ENCODE results near the gene XPO5. TPM values are rescaled to one million over a fixed set of nuclear protein-coding genes. Genes with fewer than 3 reads are reported as not detected.
"Not testable (repeated sequence)": the region's sequence is repeated elsewhere in the genome, so short reads cannot be mapped to it uniquely, and the experiment has no call there.

XPO5 gene
- total and polyA plus RNA-seq, 12 donors = 6.9 to 20.1 (median 16.9) TPM

DNA sequence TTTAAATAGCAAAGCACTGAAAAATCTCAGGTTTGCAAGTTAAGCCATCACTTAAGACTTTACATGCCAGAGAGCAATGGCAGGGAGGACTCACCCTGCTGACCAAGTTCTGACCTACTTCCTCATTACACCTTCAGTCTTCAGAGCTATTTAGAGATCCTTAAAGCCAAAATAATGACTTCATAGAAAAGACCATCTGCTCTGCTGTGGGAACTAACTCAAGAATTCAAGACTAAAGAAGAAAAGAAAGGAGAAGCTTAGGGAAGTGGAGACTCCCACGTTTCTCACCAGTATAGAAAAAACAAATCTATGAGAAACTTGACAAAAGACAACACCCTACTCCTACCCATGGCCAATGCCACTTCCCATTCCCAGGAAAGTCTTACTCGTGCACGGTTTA is 28.6 kb downstream of the XPO5 start:
- H3K27me3 ChIP-seq = no peaks in the 10 kb centered on the region
- H3K27ac ChIP-seq = no peak overlapping the region
- no peaks in the 10 kb centered on the region for H3K4me1 ChIP-seq
- peaks cover 0 to 100% (median 79%) of the 10 kb centered on the region in 9 donors for H3K36me3 ChIP-seq
- intact Hi-C loops (cut with DNase I) = no loop called here
- ATAC-seq (no peak), DNase-seq (no peak)
- TF ChIP-seq CTCF (IDR thresholded peaks at IDR 0.05) = no peak
- H3K9me3 ChIP-seq = no peaks in the 10 kb centered on the region
- 89 to 92% methylated on average over 3 of the region's 3 CpGs for WGBS, 2 donors
- H3K4me3 ChIP-seq = no peak overlapping the region

DNA sequence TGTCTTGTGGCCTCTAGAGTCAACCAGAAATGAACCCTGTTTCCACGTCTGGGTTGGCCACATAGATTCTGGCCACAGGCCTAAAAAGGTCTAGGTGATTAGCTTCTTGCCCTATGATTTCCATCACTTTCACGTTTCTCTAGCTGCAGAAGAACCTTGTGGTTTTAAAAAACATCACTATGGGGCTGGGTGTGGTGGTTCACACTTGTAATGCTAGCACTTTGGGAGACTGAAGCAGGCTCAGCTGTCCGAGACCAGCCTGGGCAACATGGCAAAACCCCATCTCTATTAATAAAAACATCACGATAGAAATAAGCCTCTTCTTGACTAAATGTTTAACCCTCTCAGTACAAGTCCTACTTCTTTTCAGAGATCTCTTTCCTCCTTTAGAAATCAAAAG is 31.4 kb downstream of the XPO5 start:
- no peaks in the 10 kb centered on the region for H3K9me3 ChIP-seq
- no peak overlapping the region for H3K27ac ChIP-seq
- H3K27me3 ChIP-seq = no peaks in the 10 kb centered on the region
- DNase-seq (no peak), ATAC-seq (no peak)
- peaks cover 0 to 100% (median 57%) of the 10 kb centered on the region in 9 donors for H3K36me3 ChIP-seq
- intact Hi-C loops (cut with DNase I) = no loop called here
- WGBS, 2 donors = 69 to 70% methylated on average over 4 of the region's 4 CpGs
- TF ChIP-seq CTCF (IDR thresholded peaks at IDR 0.05) = no peak
- H3K4me1 ChIP-seq = no peaks in the 10 kb centered on the region
- H3K4me3 ChIP-seq = no peak overlapping the region

GRCh38 chr6:43541774-43542471 is 33.9 kb downstream of the XPO5 start:
- WGBS, 2 donors = 94 to 97% methylated on average over 8 of the region's 8 CpGs
- H3K27me3 ChIP-seq = no peaks in the 10 kb centered on the region
- no peak overlapping the region for H3K4me3 ChIP-seq
- H3K9me3 ChIP-seq = no peaks in the 10 kb centered on the region
- no peak for TF ChIP-seq CTCF (IDR thresholded peaks at IDR 0.05)
- H3K4me1 ChIP-seq = no peaks in the 10 kb centered on the region
- H3K36me3 ChIP-seq = peaks cover 0 to 99% (median 32%) of the 10 kb centered on the region in 9 donors
- H3K27ac ChIP-seq = no peak overlapping the region
- intact Hi-C loops (cut with DNase I) = no loop called here
- DNase-seq (no peak), ATAC-seq (no peak)

DNA sequence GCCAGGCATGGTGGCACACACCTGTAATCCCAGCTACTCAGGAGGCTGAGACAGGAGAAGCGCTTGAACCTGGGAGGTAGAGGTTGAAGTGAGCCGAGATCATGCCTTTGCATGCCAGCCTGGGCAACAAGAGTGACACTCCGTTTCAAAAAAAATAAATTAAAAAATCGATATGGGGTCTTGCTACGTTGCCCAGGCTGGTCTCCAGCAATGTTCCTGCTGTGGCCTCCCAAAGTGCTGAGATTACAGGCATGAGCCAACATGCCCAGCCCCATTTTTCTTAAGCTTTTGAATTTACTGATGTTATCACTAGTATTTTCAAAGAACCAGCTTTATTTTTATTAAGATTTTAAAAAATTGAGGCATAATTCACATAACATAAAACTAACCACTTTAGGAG is 35.3 kb downstream of the XPO5 start:
- no peaks in the 10 kb centered on the region for H3K27me3 ChIP-seq
- peaks cover 0 to 97% (median 28%) of the 10 kb centered on the region in 9 donors for H3K36me3 ChIP-seq
- no peaks in the 10 kb centered on the region for H3K9me3 ChIP-seq
- no peak overlapping the region for H3K4me3 ChIP-seq
- ATAC-seq (no peak), DNase-seq (no peak)
- no peak overlapping the region for H3K27ac ChIP-seq
- intact Hi-C loops (cut with DNase I) = no loop called here
- WGBS, 2 donors = 95 to 98% methylated on average over 5 of the region's 5 CpGs
- H3K4me1 ChIP-seq = no peaks in the 10 kb centered on the region
- TF ChIP-seq CTCF (IDR thresholded peaks at IDR 0.05) = no peak

DNA sequence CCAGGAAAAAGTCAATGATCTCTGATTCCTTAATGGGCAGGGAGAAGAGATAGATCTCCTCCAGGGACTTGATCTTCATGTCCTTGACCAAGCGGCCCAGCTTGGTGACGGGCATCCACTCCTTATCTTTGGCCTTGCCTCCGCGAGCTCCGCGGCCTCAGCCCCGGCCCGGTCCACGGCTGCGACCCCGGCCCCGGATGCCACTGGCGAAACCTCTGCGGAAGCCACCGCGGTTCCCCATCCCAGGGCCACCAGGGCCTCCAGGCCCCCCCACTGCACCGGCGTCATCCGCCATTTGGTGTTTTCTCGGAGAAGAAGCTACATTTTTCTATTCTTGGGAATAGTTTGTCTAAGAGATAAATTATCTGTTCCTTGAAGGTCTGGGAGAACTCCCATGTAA is 36.4 kb downstream of the XPO5 start:
- WGBS, 2 donors = 96 to 97% methylated on average over 20 of the region's 20 CpGs
- not testable (repeated sequence) for ATAC-seq

DNA sequence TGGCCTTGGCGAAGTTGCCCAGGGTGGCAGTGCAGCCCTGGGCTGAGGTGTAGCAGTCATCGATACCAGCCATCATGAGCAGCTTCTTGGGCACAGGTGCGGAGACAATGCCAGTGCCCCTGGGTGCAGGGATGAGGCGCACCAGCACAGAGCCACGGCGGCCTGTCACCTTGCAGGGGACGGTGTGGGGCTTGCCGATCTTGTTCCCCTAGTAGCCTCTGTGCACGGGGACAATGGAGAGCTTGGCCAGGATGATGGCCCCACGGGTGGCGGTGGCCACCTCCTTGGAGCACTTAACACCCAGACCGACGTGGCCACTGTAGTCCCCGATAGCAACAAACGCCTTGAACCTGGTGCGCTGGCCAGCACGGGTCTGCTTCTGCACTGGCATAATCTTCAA is 36.9 kb downstream of the XPO5 start:
- H3K4me1 ChIP-seq; intact Hi-C loops (cut with DNase I); ATAC-seq; H3K27me3 ChIP-seq; H3K9me3 ChIP-seq; DNase-seq; H3K4me3 ChIP-seq; H3K27ac ChIP-seq: not testable (repeated sequence)
- peaks cover 0 to 96% (median 12%) of the 10 kb centered on the region in 9 donors for H3K36me3 ChIP-seq
- WGBS, 2 donors = 96% methylated on average over 14 to 15 of the region's 17 CpGs

More for the DNA sequence above, 36.4 kb downstream of the XPO5 start:
- intact Hi-C loops (cut with DNase I); DNase-seq; H3K4me1 ChIP-seq; H3K27ac ChIP-seq; H3K9me3 ChIP-seq; H3K27me3 ChIP-seq; H3K4me3 ChIP-seq: not testable (repeated sequence)
- H3K36me3 ChIP-seq = peaks cover 0 to 97% (median 17%) of the 10 kb centered on the region in 9 donors
